Measurements from ENCODE around the gene TCF19. TPM values are rescaled to one million over a fixed set of nuclear protein-coding genes. Genes with fewer than 3 reads are reported as not detected.

Gene TCF19
- total RNA-seq, 1 experiment from 2014 or later = 26.0 TPM

DNA sequence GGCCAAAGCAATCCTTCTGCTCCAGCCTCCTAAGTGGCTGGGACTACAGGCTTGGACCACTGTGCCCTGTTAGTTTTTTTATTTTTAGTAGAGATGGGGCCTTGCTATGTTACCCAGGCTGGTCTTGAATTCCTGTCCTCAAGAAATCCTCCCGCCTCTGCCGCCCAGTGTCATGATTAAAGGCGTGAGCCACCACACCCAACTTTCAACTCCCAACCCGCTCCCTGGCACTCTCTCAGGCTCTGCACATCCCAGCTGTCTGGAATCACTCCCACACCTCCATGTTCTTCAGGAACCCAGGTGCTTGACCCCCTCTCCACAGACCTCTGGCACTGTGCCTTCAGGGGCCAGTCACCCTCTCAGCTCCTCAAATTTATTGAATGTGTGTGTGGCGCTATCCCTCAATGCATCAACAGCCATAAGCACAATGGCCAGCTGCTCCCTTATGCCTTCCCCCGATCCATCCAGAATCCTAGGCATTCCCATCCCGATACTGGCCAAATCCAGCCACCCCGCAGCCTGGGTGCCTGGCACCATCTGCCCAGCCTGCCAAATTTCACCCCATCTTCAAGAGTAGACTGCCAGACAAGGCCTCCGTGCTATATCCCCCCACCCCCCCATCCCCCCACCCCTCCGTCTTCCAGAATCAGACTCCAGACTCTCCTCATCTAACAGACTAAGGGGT lies 12.7 kb downstream of the TCF19 start:
- Histone ChIP-seq H4K20me1 (ENCODE audit: insufficient read depth) (no peaks in the 10 kb centered on the region), H3K79me2 (ENCODE audit: low read depth) (no peaks in the 10 kb centered on the region), H3K36me3 (ENCODE audit: low read depth) (no peaks in the 10 kb centered on the region), H3K27me3 (ENCODE audit: insufficient read depth, low read depth) (no peaks in the 10 kb centered on the region), H3K27ac (no peak overlapping the region), H3K4me1 (replicated peaks; ENCODE audit: insufficient read depth) (peaks cover 19% of the 10 kb centered on the region), H3K9me3 (ENCODE audit: insufficient read depth, low read depth) (no peaks in the 10 kb centered on the region), H3F3A (ENCODE audit: insufficient read depth, low read depth) (peaks cover 18% of the 10 kb centered on the region; the same call in 1 of the 2 replicates), H2AFZ (no peak overlapping the region), H3K4me2 (no peak overlapping the region), H3K9me2 (ENCODE audit: insufficient read depth) (no peaks in the 10 kb centered on the region), H3K4me3 (no peak overlapping the region)
- CTCF ChIA-PET = no interaction called here
- no TSS peak for BruUV-seq (replicated peaks)
- DNase-seq = no peak
- intact Hi-C loops (cut with micrococcal nuclease; ENCODE audit: unreplicated experiment) = no loop called here
- TF ChIP-seq, protein P1, sequence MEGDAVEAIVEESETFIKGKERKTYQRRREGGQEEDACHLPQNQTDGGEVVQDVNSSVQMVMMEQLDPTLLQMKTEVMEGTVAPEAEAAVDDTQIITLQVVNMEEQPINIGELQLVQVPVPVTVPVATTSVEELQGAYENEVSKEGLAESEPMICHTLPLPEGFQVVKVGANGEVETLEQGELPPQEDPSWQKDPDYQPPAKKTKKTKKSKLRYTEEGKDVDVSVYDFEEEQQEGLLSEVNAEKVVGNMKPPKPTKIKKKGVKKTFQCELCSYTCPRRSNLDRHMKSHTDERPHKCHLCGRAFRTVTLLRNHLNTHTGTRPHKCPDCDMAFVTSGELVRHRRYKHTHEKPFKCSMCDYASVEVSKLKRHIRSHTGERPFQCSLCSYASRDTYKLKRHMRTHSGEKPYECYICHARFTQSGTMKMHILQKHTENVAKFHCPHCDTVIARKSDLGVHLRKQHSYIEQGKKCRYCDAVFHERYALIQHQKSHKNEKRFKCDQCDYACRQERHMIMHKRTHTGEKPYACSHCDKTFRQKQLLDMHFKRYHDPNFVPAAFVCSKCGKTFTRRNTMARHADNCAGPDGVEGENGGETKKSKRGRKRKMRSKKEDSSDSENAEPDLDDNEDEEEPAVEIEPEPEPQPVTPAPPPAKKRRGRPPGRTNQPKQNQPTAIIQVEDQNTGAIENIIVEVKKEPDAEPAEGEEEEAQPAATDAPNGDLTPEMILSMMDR (conservative IDR thresholded peaks at IDR 0.05) = no peak
- TF ChIP-seq EZH2 (IDR thresholded peaks at IDR 0.05; ENCODE audit: low read depth) = no peak
- POLR2A ChIA-PET (ENCODE audit: unreplicated experiment) = no interaction called here

DNA sequence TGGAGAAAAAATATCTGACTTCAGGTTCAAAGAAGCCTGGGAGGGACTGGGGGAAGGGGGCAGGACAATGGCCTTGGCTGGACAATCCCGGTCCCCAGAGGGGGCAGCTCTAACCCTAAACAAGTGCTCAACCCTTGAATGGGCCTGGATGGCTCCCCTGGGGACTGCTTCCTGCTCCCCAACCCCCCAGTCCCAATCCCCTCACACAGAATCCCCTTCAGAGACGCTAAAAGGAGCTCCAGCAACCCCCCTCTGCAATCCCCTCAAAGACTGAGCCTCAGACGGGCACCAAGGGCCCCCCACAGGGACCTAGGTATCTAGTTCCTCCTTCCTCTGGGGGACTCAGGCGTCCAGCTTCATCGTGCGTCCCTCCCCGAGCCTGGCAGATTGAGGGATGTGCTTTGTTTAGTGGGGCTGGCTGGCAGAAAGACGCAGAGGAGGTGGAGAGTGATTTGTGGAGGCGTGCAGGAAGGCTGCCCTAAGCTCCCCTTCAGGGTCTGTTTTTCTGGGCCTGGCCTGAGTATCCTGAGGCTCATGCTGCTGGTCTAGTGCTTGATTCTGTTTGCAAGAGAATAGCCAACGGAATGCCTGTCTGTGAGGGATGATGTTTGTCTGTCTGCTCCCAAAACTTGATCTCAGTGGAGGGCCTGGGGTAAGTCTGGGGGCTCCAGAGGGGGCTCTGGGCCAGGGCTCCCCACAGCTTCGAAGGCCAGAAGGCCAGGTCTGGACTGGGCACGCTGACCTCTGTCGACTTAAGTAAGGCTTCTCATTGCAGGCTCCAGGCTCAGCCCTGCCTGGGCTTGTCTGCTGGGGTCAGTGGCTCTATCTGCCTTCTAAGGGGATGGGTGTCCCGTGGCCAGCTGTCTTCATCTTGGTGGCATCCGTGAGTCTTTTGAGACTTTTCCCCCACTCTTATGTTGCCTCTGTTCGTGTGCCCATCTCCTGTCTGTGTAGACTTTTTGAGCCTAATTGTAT lies 13.8 kb downstream of the TCF19 start:
- Histone ChIP-seq H3K9me2 (ENCODE audit: insufficient read depth) (no peaks in the 10 kb centered on the region), H3K4me1 (replicated peaks; ENCODE audit: insufficient read depth) (peaks cover 19% of the 10 kb centered on the region), H3K4me3 (no peak overlapping the region), H3F3A (ENCODE audit: insufficient read depth, low read depth) (peaks cover 18% of the 10 kb centered on the region; the same call in 1 of the 2 replicates), H3K36me3 (ENCODE audit: low read depth) (no peaks in the 10 kb centered on the region), H3K4me2 (no peak overlapping the region), H3K27ac (no peak overlapping the region), H2AFZ (no peak overlapping the region), H3K27me3 (ENCODE audit: insufficient read depth, low read depth) (no peaks in the 10 kb centered on the region), H4K20me1 (ENCODE audit: insufficient read depth) (no peaks in the 10 kb centered on the region), H3K9me3 (ENCODE audit: insufficient read depth, low read depth) (no peaks in the 10 kb centered on the region), H3K79me2 (ENCODE audit: low read depth) (no peaks in the 10 kb centered on the region)
- CTCF ChIA-PET = no interaction called here
- POLR2A ChIA-PET (ENCODE audit: unreplicated experiment) = no interaction called here
- intact Hi-C loops (cut with micrococcal nuclease; ENCODE audit: unreplicated experiment) = no loop called here
- TF ChIP-seq EZH2 (IDR thresholded peaks at IDR 0.05; ENCODE audit: low read depth) = no peak
- TF ChIP-seq, protein P1 (conservative IDR thresholded peaks at IDR 0.05) = no peak
- DNase-seq = no peak
- no TSS peak for BruUV-seq (replicated peaks)

DNA sequence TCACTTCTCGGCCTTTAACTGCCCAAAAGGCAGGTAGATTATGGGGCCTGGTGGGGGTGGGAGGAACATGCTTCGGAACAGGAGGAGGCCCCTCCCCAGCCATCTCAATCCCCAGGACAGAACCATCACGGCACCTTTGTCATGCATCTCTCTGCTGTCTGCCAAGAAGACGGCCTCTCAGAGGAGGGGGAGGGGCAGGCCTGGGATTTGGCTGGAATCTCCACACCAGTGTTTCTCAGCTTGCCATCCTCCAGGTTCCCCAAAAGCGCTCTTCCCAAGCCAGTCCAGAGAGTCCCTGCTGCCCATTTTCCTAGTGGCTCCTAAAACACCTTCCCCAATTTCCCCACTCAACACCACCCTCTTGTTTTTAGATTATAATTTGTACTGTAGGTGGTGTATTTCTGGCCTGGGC lies 14.6 kb downstream of the TCF19 start:
- intact Hi-C loops (cut with micrococcal nuclease; ENCODE audit: unreplicated experiment) = no loop called here
- Histone ChIP-seq H3K36me3 (ENCODE audit: low read depth) (no peaks in the 10 kb centered on the region), H3K9me2 (ENCODE audit: insufficient read depth) (no peaks in the 10 kb centered on the region), H3K4me2 (no peak overlapping the region), H3K27me3 (ENCODE audit: insufficient read depth, low read depth) (no peaks in the 10 kb centered on the region), H3K27ac (no peak overlapping the region), H4K20me1 (ENCODE audit: insufficient read depth) (no peaks in the 10 kb centered on the region), H3K79me2 (ENCODE audit: low read depth) (no peaks in the 10 kb centered on the region), H3F3A (ENCODE audit: insufficient read depth, low read depth) (peaks cover 18% of the 10 kb centered on the region; the same call in 1 of the 2 replicates), H3K4me1 (replicated peaks; ENCODE audit: insufficient read depth) (peaks cover 19% of the 10 kb centered on the region), H2AFZ (no peak overlapping the region), H3K4me3 (no peak overlapping the region), H3K9me3 (ENCODE audit: insufficient read depth, low read depth) (no peaks in the 10 kb centered on the region)
- BruUV-seq (replicated peaks) = no TSS peak
- no peak for TF ChIP-seq EZH2 (IDR thresholded peaks at IDR 0.05; ENCODE audit: low read depth)
- TF ChIP-seq, protein P1 (conservative IDR thresholded peaks at IDR 0.05) = no peak
- ChIA-PET POLR2A (ENCODE audit: unreplicated experiment) (no interaction called here), CTCF (no interaction called here)
- DNase-seq = no peak

Measured in PC-9 (cell line).